Limb (tissue), 2 donors: ENCODE measurements around the gene GTF2H2.
"Not testable (repeated sequence)": the region's sequence is repeated elsewhere in the genome, so short reads cannot be mapped to it uniquely, and the experiment has no call there.

Experiments
- DNase-seq, 2 donors: peaks; one replicate each; pipeline ENCODE4 v3.0.0-alpha.2; 2016; ENCODE audit errors: extremely low spot score in 2 of 2

GTF2H2 gene

GRCh38 chr5:71013575-71013974, 53.9 kb downstream of the GTF2H2 start:
- no peak for DNase-seq

GRCh38 chr5:71011194-71011792, 56.2 kb downstream of the GTF2H2 start:
- peak in 1 of 2 donors; percentile 1 for DNase-seq

GRCh38 chr5:71006983-71007382, 60.5 kb downstream of the GTF2H2 start:
- DNase-seq: not testable (repeated sequence)
